Measurements from ENCODE around the gene GP1BB.

DNA sequence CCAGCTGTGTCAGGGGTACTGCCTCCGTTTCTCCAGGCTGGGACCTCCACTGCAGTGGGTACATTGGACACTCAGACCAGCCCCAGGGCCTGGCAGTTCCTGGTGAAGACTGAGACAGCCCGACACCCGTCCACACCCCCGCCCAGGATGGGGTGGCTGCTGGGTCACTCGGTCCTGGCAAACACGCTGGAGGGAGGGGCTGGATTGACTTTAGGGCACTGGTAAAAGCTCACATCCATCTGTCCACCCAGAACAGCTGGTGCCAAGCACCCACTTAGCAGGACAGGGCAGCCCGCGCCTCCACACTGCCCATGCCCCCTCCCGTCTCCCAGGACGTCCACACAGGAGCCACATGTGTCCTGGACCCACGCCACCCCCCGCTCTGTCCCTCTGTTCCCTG, 26.5 kb downstream of the GP1BB start:
- TF ChIP-seq, protein P1, sequence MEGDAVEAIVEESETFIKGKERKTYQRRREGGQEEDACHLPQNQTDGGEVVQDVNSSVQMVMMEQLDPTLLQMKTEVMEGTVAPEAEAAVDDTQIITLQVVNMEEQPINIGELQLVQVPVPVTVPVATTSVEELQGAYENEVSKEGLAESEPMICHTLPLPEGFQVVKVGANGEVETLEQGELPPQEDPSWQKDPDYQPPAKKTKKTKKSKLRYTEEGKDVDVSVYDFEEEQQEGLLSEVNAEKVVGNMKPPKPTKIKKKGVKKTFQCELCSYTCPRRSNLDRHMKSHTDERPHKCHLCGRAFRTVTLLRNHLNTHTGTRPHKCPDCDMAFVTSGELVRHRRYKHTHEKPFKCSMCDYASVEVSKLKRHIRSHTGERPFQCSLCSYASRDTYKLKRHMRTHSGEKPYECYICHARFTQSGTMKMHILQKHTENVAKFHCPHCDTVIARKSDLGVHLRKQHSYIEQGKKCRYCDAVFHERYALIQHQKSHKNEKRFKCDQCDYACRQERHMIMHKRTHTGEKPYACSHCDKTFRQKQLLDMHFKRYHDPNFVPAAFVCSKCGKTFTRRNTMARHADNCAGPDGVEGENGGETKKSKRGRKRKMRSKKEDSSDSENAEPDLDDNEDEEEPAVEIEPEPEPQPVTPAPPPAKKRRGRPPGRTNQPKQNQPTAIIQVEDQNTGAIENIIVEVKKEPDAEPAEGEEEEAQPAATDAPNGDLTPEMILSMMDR (IDR thresholded peaks at IDR 0.05; ENCODE audit: borderline replicate concordance, extremely low read depth, low read length, poor library complexity, severe bottlenecking), result no peak
- TF ChIP-seq EZH2 (IDR thresholded peaks at IDR 0.05; ENCODE audit: borderline replicate concordance, low read depth, low read length, severe bottlenecking), result no peak

All from DND-41 (cell line).